IPS DF 6.9 (cell line): Measurements from ENCODE around the gene SDHC.

Experiments used
- DNase-seq: peaks from one replicate; pipeline ENCODE4 v3.0.0-alpha.2; 2013; ENCODE audit warnings: low read depth, low spot score
- H3K27ac ChIP-seq: one replicate; pipeline ENCODE4 v1.5.1; 2013; ENCODE audit warnings: low read length, control low read depth
- H3K27me3 ChIP-seq: 2 replicates; pipeline ENCODE4 v1.6.1; 2013; ENCODE audit warnings: mild to moderate bottlenecking, low read length; ENCODE audit not compliant: control insufficient read depth, insufficient read depth
- H3K36me3 ChIP-seq: 2 replicates; pipeline ENCODE4 v1.6.1; 2013; ENCODE audit warnings: low read length; ENCODE audit not compliant: control insufficient read depth, insufficient read depth
- H3K4me1 ChIP-seq: 2 replicates; pipeline ENCODE4 v1.6.1; 2013; ENCODE audit warnings: low read length; ENCODE audit not compliant: control insufficient read depth, insufficient read depth
- H3K4me3 ChIP-seq: 2 replicates; pipeline ENCODE4 v1.5.1; 2013; ENCODE audit warnings: mild to moderate bottlenecking, low read length
- H3K9me3 ChIP-seq: 2 replicates; pipeline ENCODE4 v1.6.1; 2013; ENCODE audit warnings: low read length, inconsistent platforms; ENCODE audit not compliant: control insufficient read depth, insufficient read depth
- WGBS: extraction: QIAGEN DNeasy Blood & Tissue Kit; methylation state at CpG from one replicate; pipeline ENCODE4 v1.1.7; 2013; ENCODE audit warnings: mixed read lengths, missing lambda C conversion rate; ENCODE audit not compliant: insufficient read length, insufficient coverage; 5-methylcytosine and 5-hydroxymethylcytosine counted together

Gene SDHC

DNA sequence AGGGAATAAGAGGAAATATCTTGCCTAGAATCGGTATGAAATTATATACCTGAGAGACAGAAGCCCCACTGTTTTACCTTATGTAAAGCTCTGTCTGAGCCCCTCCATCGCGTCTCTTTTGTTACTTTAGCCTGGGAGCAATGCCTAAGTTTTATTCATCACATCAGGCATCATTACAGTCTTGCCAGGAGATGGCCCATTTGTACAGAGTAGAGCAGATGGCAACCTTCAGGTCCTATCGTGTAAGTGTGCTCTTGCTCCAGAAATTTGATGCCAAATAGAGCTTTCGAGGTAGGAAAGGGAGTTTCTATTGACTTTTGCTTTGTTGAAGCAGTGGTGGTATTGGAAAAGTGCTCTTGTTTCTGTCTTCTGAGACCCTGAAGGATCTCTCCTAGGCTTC, 28.6 kb downstream of the SDHC start:
- H3K4me1 ChIP-seq: no peaks in the 10 kb centered on the region
- no peak overlapping the region for H3K4me3 ChIP-seq
- no peak for DNase-seq
- peaks cover 3% of the 10 kb centered on the region; the same call in 1 of the 2 replicates for H3K36me3 ChIP-seq
- no peaks in the 10 kb centered on the region for H3K27me3 ChIP-seq
- WGBS: no CpG with 5 or more reads among the region's 5 CpGs
- H3K27ac ChIP-seq: no peak overlapping the region
- no peaks in the 10 kb centered on the region for H3K9me3 ChIP-seq

DNA sequence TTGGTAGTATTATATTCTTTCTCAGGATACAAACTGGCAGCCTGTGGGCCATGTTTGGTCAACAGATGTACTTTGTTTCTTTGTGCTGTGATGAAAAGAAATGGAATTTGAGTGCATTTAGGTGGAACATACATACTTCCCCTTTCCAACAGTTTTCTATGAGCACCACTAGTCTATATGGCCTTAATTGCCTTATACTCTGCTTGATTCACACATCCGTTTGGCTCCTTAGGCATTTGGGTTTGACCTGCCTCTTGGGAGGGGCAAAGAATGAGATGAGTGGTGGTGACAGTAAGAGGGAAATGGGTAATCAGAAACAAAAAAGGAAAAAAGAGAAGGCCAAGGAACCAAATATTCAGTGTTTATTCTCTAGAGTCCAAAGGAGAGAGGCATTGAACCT, 36.5 kb downstream of the SDHC start:
- H3K36me3 ChIP-seq: no peaks in the 10 kb centered on the region; the same call in 1 of the 2 replicates
- H3K27me3 ChIP-seq: no peaks in the 10 kb centered on the region
- no peak overlapping the region for H3K27ac ChIP-seq
- no peak for DNase-seq
- H3K9me3 ChIP-seq: no peaks in the 10 kb centered on the region
- no CpG with 5 or more reads among the region's 1 CpG for WGBS
- H3K4me1 ChIP-seq: no peaks in the 10 kb centered on the region
- no peak overlapping the region for H3K4me3 ChIP-seq

DNA sequence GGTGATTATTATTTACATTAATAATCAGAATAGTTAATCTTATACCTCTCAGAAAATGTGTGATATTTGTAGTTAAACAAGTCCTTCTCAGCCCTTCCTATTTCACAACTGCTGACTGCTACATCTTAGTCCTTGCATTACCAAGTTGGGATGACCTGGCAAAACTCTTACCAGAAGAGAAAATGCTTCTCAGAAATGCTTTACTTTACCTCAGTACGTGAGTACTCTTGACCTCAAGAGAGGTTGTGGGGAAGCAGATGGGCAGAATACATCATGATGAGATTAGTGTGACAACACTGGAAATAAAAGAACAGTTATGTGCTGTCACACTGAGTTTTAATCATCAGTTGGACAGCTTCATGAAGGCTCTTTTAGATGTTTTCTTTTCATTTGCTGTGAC, 37.3 kb downstream of the SDHC start:
- Histone ChIP-seq H3K4me3 (no peak overlapping the region), H3K27ac (no peak overlapping the region), H3K27me3 (no peaks in the 10 kb centered on the region), H3K36me3 (no peaks in the 10 kb centered on the region; the same call in 1 of the 2 replicates), H3K9me3 (no peaks in the 10 kb centered on the region), H3K4me1 (no peaks in the 10 kb centered on the region)
- DNase-seq: no peak
- WGBS: no CpG with 5 or more reads among the region's 1 CpG

DNA sequence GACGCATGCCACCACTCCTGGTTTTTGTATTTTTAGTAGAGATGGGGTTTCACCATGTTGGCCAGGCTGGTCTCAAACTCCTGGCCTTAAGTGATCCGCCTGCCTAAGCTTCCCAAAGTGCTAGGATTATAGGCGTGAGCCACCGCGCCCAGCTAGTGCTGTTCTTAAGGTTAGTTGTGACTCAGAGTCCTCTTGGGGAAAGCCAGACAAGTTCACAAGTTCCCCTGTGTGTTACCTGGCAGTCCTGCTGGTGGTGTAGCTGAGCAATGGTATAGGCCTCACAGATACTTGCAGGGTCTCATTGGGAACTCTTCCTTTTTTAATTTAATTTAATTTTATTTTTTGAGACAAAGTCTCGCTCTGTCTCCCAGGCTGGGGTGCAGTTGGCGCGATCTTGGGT, 42.9 kb downstream of the SDHC start:
- no peaks in the 10 kb centered on the region for H3K4me1 ChIP-seq
- DNase-seq: no peak
- no peaks in the 10 kb centered on the region for H3K27me3 ChIP-seq
- whole genome bisulfite sequencing: no CpG with 5 or more reads among the region's 8 CpGs
- no peak overlapping the region for H3K27ac ChIP-seq
- H3K9me3 ChIP-seq: no peaks in the 10 kb centered on the region
- H3K4me3 ChIP-seq: no peak overlapping the region
- H3K36me3 ChIP-seq: no peaks in the 10 kb centered on the region

DNA sequence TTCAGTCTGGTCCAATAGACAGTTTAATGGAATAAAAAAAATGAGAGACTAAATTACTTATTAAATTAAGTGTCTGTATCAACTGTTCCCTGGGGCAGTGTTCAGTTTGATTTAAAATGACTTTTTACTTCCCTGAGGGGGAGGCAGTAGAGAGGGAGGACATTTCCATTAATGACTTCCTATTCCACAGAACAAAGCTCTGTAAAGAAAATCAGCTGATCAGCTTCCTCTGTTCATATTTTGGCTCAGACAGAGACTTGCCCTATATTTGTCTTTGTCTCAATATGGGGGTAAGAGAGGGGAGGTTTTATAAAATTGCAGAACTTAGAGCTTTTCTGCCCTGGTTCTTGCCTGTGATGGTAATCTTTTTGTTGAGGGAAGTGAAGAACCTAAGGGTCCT, 45.1 kb downstream of the SDHC start:
- Histone ChIP-seq H3K4me3 (no peak overlapping the region), H3K27me3 (no peaks in the 10 kb centered on the region), H3K36me3 (no peaks in the 10 kb centered on the region), H3K27ac (no peak overlapping the region), H3K9me3 (no peaks in the 10 kb centered on the region), H3K4me1 (no peaks in the 10 kb centered on the region)
- DNase-seq: no peak

DNA sequence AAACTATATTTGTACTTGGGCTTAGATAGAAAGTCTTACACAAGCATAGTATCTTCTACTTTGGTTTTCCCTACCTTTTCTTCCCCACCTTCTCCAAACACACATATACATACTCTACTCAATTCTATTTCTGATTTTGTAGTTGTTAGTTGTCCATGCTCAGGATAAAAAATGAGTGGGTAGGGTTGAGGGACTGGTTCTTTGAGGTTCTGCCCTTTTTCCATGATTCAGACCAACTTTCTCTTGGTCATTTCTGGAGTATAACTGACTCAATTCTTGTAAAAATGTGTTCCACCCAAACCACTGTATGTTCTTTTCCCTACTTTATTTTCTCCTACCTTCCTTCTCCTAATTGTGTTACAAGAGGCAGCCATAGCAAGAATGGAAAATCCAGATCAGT, 50.2 kb downstream of the SDHC start:
- no peaks in the 10 kb centered on the region for H3K4me1 ChIP-seq
- no peaks in the 10 kb centered on the region for H3K27me3 ChIP-seq
- no peaks in the 10 kb centered on the region for H3K9me3 ChIP-seq
- H3K4me3 ChIP-seq: no peak overlapping the region
- DNase-seq: no peak
- no peak overlapping the region for H3K27ac ChIP-seq
- no peaks in the 10 kb centered on the region; the same call in 1 of the 2 replicates for H3K36me3 ChIP-seq

DNA sequence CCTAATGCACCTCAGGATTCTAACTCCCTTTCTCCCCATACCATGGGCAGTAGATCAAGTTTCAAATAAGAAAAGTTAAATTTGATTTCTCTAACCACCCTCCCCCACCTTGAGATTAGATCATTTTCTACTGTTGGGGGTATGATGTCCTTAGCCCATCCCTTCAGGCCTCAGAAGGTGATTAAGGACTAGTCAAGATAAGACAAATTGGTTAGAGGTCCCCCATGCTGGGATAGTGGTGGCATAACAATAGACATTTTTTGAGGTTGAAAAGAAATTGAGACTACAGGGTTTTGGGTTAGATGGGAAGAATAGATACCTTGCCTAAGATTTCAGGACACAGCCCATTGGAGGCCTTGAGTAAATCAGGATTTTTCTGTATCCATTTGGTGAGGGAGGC, 51.0 kb downstream of the SDHC start:
- H3K4me3 ChIP-seq: no peak overlapping the region
- H3K4me1 ChIP-seq: no peaks in the 10 kb centered on the region

DNA sequence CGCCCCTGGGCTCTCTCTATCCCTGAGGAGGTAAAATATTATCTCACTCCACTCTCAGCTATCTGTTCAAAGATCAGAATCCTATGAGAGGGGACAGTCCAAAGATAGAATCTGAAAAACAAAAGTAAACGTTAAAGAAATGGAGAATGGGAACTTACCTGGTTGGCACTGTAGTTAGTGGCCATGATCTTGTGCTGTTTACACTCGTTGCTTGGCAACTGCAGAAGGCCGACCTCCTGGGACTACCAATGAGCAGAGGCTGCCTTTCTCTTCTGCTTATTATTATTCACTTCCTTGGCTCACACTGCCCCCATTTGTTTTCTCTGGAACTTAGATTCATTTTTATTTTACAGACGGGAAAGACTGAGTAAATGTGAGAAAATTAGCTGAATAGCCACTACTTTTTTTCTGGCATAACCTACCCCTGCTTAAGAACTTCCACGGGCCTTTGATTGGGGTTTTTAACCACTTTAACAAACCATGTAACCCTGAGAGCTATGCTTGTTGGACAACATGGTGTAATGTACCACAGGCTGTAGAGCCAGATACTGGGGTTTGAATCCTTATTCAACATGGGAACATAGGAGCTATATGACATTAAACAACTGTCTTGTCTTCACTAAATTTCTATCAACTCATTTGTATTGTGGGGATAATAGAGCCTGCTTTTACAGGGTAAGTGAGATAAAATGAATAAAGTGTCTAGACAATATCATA, 53.7 kb downstream of the SDHC start, which contains the start of gene CFAP126:
Gene CFAP126, minus strand, starts transcription at position 193 of the 717 bp plus-strand sequence. Its CDS starts 8 bp downstream, at position 185.
- Histone ChIP-seq H3K27me3 (no peaks in the 10 kb centered on the region), H3K4me1 (no peaks in the 10 kb centered on the region), H3K9me3 (no peaks in the 10 kb centered on the region), H3K4me3 (no peak within 1 kb of the TSS), H3K27ac (no peak within 1 kb of the TSS), H3K36me3 (no peaks in the 10 kb centered on the region; the same call in 1 of the 2 replicates)
- no CpG with 5 or more reads among the region's 6 CpGs for WGBS
- peak; percentile 58 for DNase-seq

More for the DNA sequence above, 51.0 kb downstream of the SDHC start:
- Histone ChIP-seq H3K9me3 (no peaks in the 10 kb centered on the region), H3K27ac (no peak overlapping the region), H3K36me3 (no peaks in the 10 kb centered on the region; the same call in 1 of the 2 replicates), H3K27me3 (no peaks in the 10 kb centered on the region)
- DNase-seq: no peak

DNA sequence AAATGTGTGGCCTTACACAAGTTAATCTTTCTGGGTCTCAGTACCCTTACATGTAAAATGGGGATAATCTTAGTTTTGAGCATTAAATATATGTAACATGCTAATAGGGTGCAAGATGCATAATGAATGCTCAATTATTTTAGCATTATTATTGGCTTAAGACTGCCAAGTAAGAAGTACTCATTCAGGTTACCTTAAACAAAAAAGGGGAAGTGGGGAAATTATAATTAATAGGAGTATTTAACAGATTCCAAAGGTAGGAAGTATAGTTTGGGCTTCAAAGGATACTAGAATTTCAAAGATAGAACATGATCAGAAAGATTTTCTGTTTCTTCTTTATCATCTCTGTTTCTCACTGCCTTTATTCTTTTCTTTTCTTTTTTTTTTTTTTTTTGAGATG, 59.3 kb downstream of the SDHC start:
- Histone ChIP-seq H3K9me3 (no peaks in the 10 kb centered on the region), H3K36me3 (no peaks in the 10 kb centered on the region), H3K4me1 (no peaks in the 10 kb centered on the region), H3K27me3 (no peaks in the 10 kb centered on the region), H3K27ac (no peak overlapping the region), H3K4me3 (no peak overlapping the region)
- DNase-seq: no peak

DNA sequence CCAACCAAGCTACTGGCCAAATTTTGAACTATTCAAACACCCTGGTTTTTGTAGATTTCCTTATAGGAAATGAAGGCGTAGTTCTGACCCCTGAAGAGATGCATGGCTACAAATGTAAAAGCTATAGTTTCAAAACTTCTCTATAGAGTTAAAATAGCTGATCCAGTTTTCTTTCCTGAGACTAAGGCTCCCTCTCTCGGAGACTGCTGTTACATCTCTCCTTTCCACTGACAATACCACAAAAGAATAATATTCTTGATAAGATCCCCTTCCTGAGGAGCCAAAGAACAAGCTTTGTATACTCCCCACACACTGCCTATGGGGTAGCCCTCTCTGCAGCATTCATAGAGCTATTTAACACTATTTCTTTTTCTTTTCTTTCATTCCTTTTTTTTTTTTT, 60.2 kb downstream of the SDHC start:
- Histone ChIP-seq H3K4me1 (no peaks in the 10 kb centered on the region), H3K36me3 (no peaks in the 10 kb centered on the region), H3K9me3 (no peaks in the 10 kb centered on the region), H3K27me3 (no peaks in the 10 kb centered on the region), H3K27ac (no peak overlapping the region), H3K4me3 (no peak overlapping the region)
- no CpG with 5 or more reads among the region's 2 CpGs for WGBS
- DNase-seq: no peak

DNA sequence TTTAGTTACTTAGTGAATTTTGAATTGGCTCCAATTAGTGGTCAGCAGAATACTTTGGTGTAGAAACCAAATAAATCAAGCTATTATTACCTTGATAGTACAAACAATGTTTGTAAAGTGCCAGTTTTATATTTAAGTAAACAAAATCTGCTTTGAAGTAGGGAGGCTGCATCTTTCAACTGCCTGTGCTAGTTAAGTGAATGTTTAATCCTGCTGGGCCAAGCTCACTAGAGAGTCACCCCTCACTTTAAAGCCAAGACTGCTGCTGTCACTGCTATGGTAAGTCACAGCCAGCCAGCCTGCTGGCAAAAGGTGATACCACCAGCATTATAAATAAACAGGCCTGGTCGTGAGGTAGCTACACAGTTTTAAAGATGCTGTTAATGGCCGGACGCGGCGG, 63.8 kb downstream of the SDHC start:
- Histone ChIP-seq H3K27ac (no peak overlapping the region), H3K4me1 (no peaks in the 10 kb centered on the region), H3K9me3 (no peaks in the 10 kb centered on the region), H3K36me3 (no peaks in the 10 kb centered on the region), H3K27me3 (no peaks in the 10 kb centered on the region), H3K4me3 (no peak overlapping the region)
- no peak for DNase-seq
- no CpG with 5 or more reads among the region's 5 CpGs for WGBS
